ENCODE measurements around the gene CYTH3.

- TF ChIP-seq POLR2A (IDR thresholded peaks at IDR 0.05; ENCODE audit: low read depth, low read length): no peak
- TF ChIP-seq RFX5 (IDR thresholded peaks at IDR 0.05; ENCODE audit: low read depth, low read length): no peak
- TF ChIP-seq, protein P1, sequence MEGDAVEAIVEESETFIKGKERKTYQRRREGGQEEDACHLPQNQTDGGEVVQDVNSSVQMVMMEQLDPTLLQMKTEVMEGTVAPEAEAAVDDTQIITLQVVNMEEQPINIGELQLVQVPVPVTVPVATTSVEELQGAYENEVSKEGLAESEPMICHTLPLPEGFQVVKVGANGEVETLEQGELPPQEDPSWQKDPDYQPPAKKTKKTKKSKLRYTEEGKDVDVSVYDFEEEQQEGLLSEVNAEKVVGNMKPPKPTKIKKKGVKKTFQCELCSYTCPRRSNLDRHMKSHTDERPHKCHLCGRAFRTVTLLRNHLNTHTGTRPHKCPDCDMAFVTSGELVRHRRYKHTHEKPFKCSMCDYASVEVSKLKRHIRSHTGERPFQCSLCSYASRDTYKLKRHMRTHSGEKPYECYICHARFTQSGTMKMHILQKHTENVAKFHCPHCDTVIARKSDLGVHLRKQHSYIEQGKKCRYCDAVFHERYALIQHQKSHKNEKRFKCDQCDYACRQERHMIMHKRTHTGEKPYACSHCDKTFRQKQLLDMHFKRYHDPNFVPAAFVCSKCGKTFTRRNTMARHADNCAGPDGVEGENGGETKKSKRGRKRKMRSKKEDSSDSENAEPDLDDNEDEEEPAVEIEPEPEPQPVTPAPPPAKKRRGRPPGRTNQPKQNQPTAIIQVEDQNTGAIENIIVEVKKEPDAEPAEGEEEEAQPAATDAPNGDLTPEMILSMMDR (conservative IDR thresholded peaks at IDR 0.05; ENCODE audit: low read depth, low read length): no peak
- no peak for TF ChIP-seq SMC3 (IDR thresholded peaks at IDR 0.05; ENCODE audit: low read depth, low read length)
- no peak for TF ChIP-seq MAZ (IDR thresholded peaks at IDR 0.05; ENCODE audit: borderline replicate concordance, low read depth, low read length)
Observed at GRCh38 chr7:6306471-6306870, 34.0 kb upstream of the CYTH3 start.
